ENCODE results near the gene LGR5. TPM values are rescaled to one million over a fixed set of nuclear protein-coding genes. Genes with fewer than 3 reads are reported as not detected.

Gene LGR5
- total and polyA plus RNA-seq, 8 donors = 0.06 to 0.17 (median 0.11) TPM; not detected in 4

DNA sequence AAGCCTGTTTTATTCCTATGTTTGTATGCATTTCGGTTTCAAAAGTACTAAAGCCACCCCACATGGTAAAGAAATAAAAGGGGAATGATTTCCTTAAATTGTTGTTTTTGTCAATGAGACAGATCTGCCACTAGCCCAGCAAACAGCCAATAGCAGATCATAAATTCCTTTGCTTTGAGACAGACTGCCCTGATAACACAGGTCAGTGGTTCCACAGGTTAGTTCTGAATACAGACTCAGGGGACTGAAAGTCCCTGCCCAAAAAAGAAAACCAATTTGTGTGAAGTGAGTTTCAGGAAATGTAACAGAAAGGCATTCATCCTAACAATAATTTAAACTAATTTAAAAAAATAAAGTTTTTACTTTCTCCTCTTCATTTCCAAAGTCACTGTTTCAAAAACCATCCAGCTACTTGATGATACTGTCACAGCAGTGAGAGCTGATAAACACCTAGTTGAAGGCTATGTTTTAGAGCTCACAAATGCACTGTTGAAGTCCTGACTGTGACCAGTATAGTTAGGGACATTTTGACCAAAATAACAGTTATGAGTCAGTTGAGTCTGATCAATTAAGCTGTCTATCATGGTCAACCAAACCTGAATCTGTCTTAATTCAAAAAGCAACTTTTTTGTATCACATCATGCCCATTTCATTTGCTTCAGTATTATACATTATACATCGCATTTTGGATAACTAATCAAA, 77.7 kb downstream of the LGR5 start:
- Histone ChIP-seq H3K4me1 (no peaks in the 10 kb centered on the region), H3K27ac (no peak overlapping the region), H3K4me3 (no peak overlapping the region), H3K9me3 (no peaks in the 10 kb centered on the region), H3K36me3 (no peaks in the 10 kb centered on the region), H3K27me3 (no peaks in the 10 kb centered on the region)
- intact Hi-C loops (cut with DNase I) = no loop called here
- TF ChIP-seq, protein P1, sequence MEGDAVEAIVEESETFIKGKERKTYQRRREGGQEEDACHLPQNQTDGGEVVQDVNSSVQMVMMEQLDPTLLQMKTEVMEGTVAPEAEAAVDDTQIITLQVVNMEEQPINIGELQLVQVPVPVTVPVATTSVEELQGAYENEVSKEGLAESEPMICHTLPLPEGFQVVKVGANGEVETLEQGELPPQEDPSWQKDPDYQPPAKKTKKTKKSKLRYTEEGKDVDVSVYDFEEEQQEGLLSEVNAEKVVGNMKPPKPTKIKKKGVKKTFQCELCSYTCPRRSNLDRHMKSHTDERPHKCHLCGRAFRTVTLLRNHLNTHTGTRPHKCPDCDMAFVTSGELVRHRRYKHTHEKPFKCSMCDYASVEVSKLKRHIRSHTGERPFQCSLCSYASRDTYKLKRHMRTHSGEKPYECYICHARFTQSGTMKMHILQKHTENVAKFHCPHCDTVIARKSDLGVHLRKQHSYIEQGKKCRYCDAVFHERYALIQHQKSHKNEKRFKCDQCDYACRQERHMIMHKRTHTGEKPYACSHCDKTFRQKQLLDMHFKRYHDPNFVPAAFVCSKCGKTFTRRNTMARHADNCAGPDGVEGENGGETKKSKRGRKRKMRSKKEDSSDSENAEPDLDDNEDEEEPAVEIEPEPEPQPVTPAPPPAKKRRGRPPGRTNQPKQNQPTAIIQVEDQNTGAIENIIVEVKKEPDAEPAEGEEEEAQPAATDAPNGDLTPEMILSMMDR (IDR thresholded peaks at IDR 0.05) = no peak
- FAIRE-seq (no peak), DNase-seq (no peak), ATAC-seq (no peak)
- 57 to 76% methylated on average over 2 of the region's 2 CpGs for WGBS, 2 donors

DNA sequence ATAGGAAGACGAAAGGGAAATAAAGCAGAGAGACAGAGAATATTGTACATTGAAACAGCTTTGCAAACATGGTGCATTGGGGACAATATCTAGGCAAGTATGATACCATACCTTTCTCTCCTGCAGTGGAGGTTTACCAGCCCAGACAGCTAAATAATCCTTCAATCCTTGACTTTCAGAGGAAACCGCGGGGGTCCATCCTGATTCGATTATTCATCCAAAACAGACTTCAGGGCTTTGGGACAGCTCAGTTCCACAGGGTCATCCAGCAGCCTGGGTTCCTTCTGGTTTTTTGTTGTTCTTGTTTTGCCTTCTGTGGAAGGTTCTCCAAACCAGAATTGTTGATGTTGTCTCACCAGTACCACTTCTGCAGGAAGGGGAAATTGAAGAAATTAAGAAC, 81.5 kb downstream of the LGR5 start:
- H3K4me1 ChIP-seq = no peaks in the 10 kb centered on the region
- DNase-seq = no peak
- 62 to 66% methylated on average over 4 of the region's 4 CpGs for WGBS, 2 donors
- intact Hi-C loops (cut with DNase I) = no loop called here
- no peaks in the 10 kb centered on the region for H3K36me3 ChIP-seq
- no peaks in the 10 kb centered on the region for H3K9me3 ChIP-seq
- no peak for ATAC-seq
- H3K27ac ChIP-seq = no peak overlapping the region
- peaks cover 0 to 8% (median 0%) of the 10 kb centered on the region in 4 donors for H3K27me3 ChIP-seq
- TF ChIP-seq, protein P1 (IDR thresholded peaks at IDR 0.05) = no peak
- H3K4me3 ChIP-seq = no peak overlapping the region
- no peak for FAIRE-seq

DNA sequence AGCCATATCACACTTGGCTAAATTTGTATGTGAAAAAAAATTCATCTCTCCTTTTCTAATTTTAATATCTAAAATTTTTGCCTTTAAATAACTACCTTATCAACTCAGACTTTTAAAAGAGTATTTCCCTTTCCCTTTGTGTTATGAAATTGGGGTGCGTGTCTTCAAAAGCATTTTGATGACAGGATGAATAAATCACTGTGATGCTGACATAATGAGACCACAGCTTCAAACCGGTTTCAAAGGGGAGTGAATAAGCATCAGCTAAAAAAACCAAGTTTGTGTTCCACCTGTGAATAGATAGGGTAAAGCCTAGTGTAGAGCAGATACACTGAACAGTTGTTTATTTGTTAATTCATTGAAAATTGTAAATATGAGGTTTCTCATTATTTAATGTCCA, 85.0 kb downstream of the LGR5 start:
- DNase-seq (no peak), FAIRE-seq (no peak), ATAC-seq (no peak)
- Histone ChIP-seq H3K27ac (no peak overlapping the region), H3K36me3 (no peaks in the 10 kb centered on the region), H3K4me3 (no peak overlapping the region), H3K9me3 (no peaks in the 10 kb centered on the region), H3K27me3 (peaks cover 0 to 8% (median 2%) of the 10 kb centered on the region in 4 donors), H3K4me1 (no peaks in the 10 kb centered on the region)
- WGBS, 2 donors = 58 to 61% methylated on average over 2 of the region's 2 CpGs
- TF ChIP-seq, protein P1 (IDR thresholded peaks at IDR 0.05) = no peak
- intact Hi-C loops (cut with DNase I) = no loop called here

DNA sequence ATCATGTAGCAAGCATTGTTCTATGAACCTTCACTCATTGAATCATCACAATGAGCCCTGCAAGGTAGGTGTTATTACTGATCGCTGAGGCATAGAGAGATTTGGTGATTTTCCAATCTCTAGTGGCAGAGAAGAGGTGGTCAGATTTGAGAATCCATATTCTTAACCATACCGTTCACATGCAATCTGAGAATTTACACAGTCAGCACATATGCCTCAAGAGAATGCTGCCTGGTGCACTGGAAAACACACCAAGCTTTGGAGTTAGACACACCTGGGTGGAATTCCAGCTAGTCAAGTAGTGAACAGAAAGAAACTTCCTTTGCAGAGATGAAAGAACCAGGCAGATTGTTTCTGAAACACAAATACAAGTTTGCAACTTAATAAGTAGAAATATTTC, 94.1 kb downstream of the LGR5 start:
- intact Hi-C loops (cut with DNase I) = no loop called here
- FAIRE-seq (no peak), DNase-seq (no peak), ATAC-seq (no peak)
- 70 to 81% methylated on average over 2 of the region's 2 CpGs for WGBS, 2 donors
- Histone ChIP-seq H3K4me1 (no peaks in the 10 kb centered on the region), H3K4me3 (no peak overlapping the region), H3K27ac (no peak overlapping the region), H3K36me3 (no peaks in the 10 kb centered on the region), H3K9me3 (no peaks in the 10 kb centered on the region), H3K27me3 (no peaks in the 10 kb centered on the region)
- TF ChIP-seq, protein P1 (IDR thresholded peaks at IDR 0.05) = no peak

DNA sequence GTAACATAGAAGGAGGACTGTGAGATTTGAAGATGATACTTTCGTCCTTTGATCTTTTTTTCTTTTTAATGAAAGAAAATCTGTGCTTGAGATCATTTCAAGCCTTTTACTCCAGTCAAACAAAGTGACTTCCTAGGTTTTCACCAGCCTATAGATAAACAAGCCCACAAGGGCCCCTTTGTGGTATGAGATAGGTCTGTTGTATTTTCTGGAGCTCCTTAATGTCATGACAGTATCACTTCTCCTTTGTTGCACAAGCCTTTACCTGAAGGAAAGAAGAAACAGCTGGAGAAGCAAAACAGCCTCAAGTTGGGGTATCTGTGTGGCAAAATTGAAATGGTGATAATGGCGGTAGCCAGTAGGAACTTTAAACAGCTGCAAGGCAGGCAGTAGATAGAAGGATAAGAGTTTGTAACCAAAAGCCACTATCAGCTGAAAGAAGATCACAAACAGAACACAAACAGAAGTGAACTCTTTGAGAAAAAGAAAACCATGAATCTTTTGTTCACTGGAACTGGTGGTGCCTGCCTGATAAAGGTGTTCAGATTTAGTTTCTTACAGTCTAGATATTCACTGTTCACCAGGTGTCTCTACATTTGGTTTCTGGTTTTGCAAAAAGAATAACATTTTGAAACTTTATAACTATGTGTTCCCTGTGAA, 96.8 kb downstream of the LGR5 start:
- Histone ChIP-seq H3K36me3 (no peaks in the 10 kb centered on the region), H3K9me3 (no peaks in the 10 kb centered on the region), H3K4me1 (no peaks in the 10 kb centered on the region), H3K27ac (no peak overlapping the region), H3K4me3 (no peak overlapping the region), H3K27me3 (no peaks in the 10 kb centered on the region)
- 61 to 78% methylated on average over 2 of the region's 2 CpGs for WGBS, 2 donors
- no peak for DNase-seq
- TF ChIP-seq, protein P1 (IDR thresholded peaks at IDR 0.05) = no peak
- intact Hi-C loops (cut with DNase I) = no loop called here
- no peak for FAIRE-seq
- ATAC-seq = no peak
